ENCODE data around the gene RLN3. TPM values are rescaled to one million over a fixed set of nuclear protein-coding genes. Genes with fewer than 3 reads are reported as not detected.

RLN3 gene
- total RNA-seq, 6 experiments from 2014 or later, result not detected

DNA sequence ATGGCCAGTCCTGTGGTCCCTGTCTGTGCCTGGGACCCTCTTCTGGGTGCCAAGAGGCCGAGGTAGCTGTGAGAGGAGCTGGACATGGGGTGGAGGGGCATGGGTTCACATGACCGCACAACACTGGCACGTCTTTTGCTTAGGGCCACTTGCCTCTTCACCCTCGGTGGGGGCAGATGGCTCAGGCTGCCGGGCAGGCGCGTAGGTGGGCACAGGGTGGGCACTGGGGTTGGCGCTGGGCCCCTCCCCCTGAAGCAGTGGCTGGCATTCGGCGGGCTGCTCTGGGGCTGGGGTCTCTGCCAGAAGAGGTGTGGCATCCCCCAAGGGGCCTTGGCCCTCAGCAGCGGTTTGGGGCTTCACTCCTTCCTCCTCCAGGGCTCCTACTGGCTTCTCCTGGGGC is 25.6 kb downstream of the RLN3 start:
- no peak for TF ChIP-seq POLR2A (IDR thresholded peaks at IDR 0.05)
- TF ChIP-seq, protein P1, sequence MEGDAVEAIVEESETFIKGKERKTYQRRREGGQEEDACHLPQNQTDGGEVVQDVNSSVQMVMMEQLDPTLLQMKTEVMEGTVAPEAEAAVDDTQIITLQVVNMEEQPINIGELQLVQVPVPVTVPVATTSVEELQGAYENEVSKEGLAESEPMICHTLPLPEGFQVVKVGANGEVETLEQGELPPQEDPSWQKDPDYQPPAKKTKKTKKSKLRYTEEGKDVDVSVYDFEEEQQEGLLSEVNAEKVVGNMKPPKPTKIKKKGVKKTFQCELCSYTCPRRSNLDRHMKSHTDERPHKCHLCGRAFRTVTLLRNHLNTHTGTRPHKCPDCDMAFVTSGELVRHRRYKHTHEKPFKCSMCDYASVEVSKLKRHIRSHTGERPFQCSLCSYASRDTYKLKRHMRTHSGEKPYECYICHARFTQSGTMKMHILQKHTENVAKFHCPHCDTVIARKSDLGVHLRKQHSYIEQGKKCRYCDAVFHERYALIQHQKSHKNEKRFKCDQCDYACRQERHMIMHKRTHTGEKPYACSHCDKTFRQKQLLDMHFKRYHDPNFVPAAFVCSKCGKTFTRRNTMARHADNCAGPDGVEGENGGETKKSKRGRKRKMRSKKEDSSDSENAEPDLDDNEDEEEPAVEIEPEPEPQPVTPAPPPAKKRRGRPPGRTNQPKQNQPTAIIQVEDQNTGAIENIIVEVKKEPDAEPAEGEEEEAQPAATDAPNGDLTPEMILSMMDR (IDR thresholded peaks at IDR 0.05), result no peak
- H3K4me1 ChIP-seq, result no peaks in the 10 kb centered on the region
- no CpG with 5 or more reads among the region's 11 CpGs for WGBS (ENCODE audit: insufficient coverage, low coverage, low lambda C conversion rate, missing lambda C conversion rate)
- intact Hi-C loops (cut with DNase I), result loop anchor here in 1 of 2 donors (10.0 kb wide), 1 partner anchor 169 kb away; no protein-coding TSS in a partner anchor
- ATAC-seq (peak in 1 of 4 donors; percentile 4), DNase-seq (no peak)
- H3K27me3 ChIP-seq, result no peaks in the 10 kb centered on the region
- H3K9me3 ChIP-seq, result no peaks in the 10 kb centered on the region
- H3K27ac ChIP-seq, result no peak overlapping the region
- peaks cover 0 to 13% (median 5%) of the 10 kb centered on the region in 4 donors for H3K36me3 ChIP-seq
- no peak overlapping the region for H3K4me3 ChIP-seq

DNA sequence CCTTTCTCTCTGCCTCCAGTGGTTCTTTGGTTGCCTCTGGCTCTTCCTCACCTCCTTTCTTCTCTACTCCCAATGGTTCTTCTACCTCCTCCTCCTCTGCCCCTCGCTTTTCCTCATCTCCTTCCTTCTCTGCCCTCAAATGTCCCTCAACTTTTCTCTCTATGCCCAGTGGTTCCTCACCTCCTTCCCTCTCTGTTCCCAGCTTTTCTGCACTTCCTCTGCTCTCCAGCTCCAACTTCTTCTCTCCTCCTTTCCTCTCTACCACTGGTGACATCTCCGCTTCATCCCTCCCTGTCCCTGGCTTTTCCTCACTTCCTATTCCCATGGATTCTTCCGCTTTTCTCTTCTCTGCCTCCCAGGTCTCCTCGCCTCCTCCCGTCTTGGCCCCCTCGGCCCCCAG is 26.2 kb downstream of the RLN3 start:
- Histone ChIP-seq H3K27ac (no peak overlapping the region), H3K9me3 (no peaks in the 10 kb centered on the region), H3K4me3 (no peak overlapping the region), H3K36me3 (peaks cover 0 to 13% (median 5%) of the 10 kb centered on the region in 4 donors), H3K27me3 (no peaks in the 10 kb centered on the region), H3K4me1 (peaks cover 0 to 3% (median 1%) of the 10 kb centered on the region in 4 donors)
- DNase-seq, result no peak
- WGBS (ENCODE audit: insufficient coverage, low coverage, low lambda C conversion rate, missing lambda C conversion rate), result 89% methylated on average over 6 of the region's 6 CpGs
- intact Hi-C loops (cut with DNase I), result loop anchor here in 1 of 2 donors (10.0 kb wide), 1 partner anchor 169 kb away; no protein-coding TSS in a partner anchor
- no peak for ATAC-seq
- TF ChIP-seq, protein P1 (IDR thresholded peaks at IDR 0.05), result no peak
- TF ChIP-seq POLR2A (IDR thresholded peaks at IDR 0.05), result no peak

DNA sequence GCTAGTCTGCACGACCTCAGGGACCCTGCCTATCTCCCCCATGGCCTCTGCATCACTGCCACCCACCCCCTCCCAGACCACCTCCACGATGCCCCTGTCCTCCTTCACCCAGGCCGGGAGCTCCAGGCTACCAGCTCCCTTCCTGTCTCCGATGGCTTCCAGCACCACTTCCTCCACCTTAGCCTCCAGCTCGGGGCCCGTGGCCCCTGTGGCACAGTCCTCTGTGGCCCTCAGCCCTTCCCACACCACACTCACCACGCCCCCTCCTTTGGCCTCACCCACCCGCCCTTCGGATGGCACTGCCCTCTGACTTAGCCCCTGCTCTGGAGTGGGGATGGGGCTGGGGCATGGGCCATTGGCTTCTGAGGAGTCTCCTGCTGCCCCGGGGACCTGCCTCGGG is 26.8 kb downstream of the RLN3 start:
- Histone ChIP-seq H3K27me3 (no peaks in the 10 kb centered on the region), H3K36me3 (peaks cover 0 to 13% (median 5%) of the 10 kb centered on the region in 4 donors), H3K4me3 (no peak overlapping the region), H3K27ac (no peak overlapping the region), H3K4me1 (peaks cover 0 to 8% (median 3%) of the 10 kb centered on the region in 4 donors), H3K9me3 (no peaks in the 10 kb centered on the region)
- intact Hi-C loops (cut with DNase I), result loop anchor here in 1 of 2 donors (10.0 kb wide), 1 partner anchor 170 kb away; no protein-coding TSS in a partner anchor
- WGBS (ENCODE audit: insufficient coverage, low coverage, low lambda C conversion rate, missing lambda C conversion rate), result 63% methylated on average over 8 of the region's 11 CpGs
- no peak for TF ChIP-seq POLR2A (IDR thresholded peaks at IDR 0.05)
- TF ChIP-seq, protein P1 (IDR thresholded peaks at IDR 0.05), result no peak
- DNase-seq (no peak), ATAC-seq (no peak)

DNA sequence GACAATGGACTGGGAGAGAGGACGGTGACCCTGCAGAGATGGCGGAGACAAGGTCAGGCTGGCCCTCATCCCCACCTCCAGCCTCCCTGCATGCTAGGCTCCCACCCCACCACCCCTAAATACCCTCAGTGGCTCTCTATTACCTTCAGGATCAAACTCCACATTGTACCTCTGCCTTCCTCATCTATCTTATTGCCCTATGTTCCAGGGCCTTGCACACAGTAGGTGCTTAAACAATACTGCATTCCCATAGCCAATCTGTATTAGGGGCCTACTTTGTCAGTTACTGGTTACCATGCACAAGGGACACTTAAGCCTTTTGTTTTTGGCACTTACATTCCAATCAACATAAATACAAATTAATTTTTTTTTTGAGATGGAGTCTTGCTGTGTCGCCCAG is 27.4 kb downstream of the RLN3 start:
- H3K36me3 ChIP-seq, result peaks cover 0 to 13% (median 5%) of the 10 kb centered on the region in 4 donors
- H3K9me3 ChIP-seq, result no peaks in the 10 kb centered on the region
- no peak overlapping the region for H3K4me3 ChIP-seq
- no peaks in the 10 kb centered on the region for H3K27me3 ChIP-seq
- DNase-seq (no peak), ATAC-seq (no peak)
- WGBS (ENCODE audit: insufficient coverage, low coverage, low lambda C conversion rate, missing lambda C conversion rate), result 80% methylated on average over 1 of the region's 3 CpGs
- no peak overlapping the region for H3K27ac ChIP-seq
- intact Hi-C loops (cut with DNase I), result loop anchor here in 1 of 2 donors (10.0 kb wide), 1 partner anchor 171 kb away; no protein-coding TSS in a partner anchor
- peaks cover 0 to 15% (median 6%) of the 10 kb centered on the region in 4 donors for H3K4me1 ChIP-seq
- no peak for TF ChIP-seq POLR2A (IDR thresholded peaks at IDR 0.05)
- TF ChIP-seq, protein P1 (IDR thresholded peaks at IDR 0.05), result no peak
